Caco-2 (cell line): ENCODE results near the gene EPHB4. TPM values are rescaled to one million over a fixed set of nuclear protein-coding genes. Genes with fewer than 3 reads are reported as not detected.

ENCODE experiments used
- BruUV-seq: library from RNA; stranded (reverse); fragments of 400-500 nt; replicated peaks from 2 replicates; lab custom pipeline; 2021; lab: Mats Ljungman, UMichigan
- CTCF ChIA-PET: fragments of 300-600 bp; sonication (Branson Sonifier 250); formaldehyde crosslinking; loops from one replicate; lab custom pipeline; 2022; ENCODE audit warnings: antibody characterized with exemption; lab: Charles Lee
- POLR2A ChIA-PET: fragments of 300-600 bp; sonication (Branson Sonifier 250); formaldehyde crosslinking; loops from one replicate; lab custom pipeline; 2022; ENCODE audit warnings: antibody characterized with exemption; lab: Charles Lee
- DNase-seq, 2 experiments: peaks; one replicate each; pipeline versions ENCODE4 v3.0.0 to v3.0.0-alpha.2; 2020 to 2022
- H3K27me3 ChIP-seq: replicated peaks from 2 replicates; pipeline ENCODE4 v1.6.0; 2011; ENCODE audit warnings: low read length; ENCODE audit not compliant: control insufficient read depth, insufficient read depth
- H3K36me3 ChIP-seq: 2 replicates; pipeline ENCODE4 v1.5.1; 2011; ENCODE audit warnings: low read length; ENCODE audit not compliant: control insufficient read depth, insufficient read depth
- H3K4me1 ChIP-seq: fragments of 250-450 bp; sonication (Bioruptor Pico); 2 replicates; pipeline ENCODE4 v1.5.1; 2020; ENCODE audit warnings: mild to moderate bottlenecking
- H3K4me3 ChIP-seq: 2 replicates; pipeline ENCODE4 v1.5.1; 2011; ENCODE audit warnings: low read depth, mild to moderate bottlenecking, control low read depth, low read length
- H3K9me3 ChIP-seq: fragments of 250-450 bp; sonication (Bioruptor Pico); 2 replicates; pipeline ENCODE4 v1.5.1; 2020; ENCODE audit warnings: mild to moderate bottlenecking, moderate library complexity
- H3K27ac Mint-ChIP-seq: one replicate; pipeline ENCODE4 v1.8.0; 2022; ENCODE audit warnings: mixed read lengths; ENCODE audit not compliant: unreplicated experiment
- H3K27me3 Mint-ChIP-seq: one replicate; pipeline ENCODE4 v1.8.0; 2022; ENCODE audit warnings: mixed read lengths; ENCODE audit not compliant: insufficient read depth, unreplicated experiment
- H3K36me3 Mint-ChIP-seq: one replicate; pipeline ENCODE4 v1.8.0; 2022; ENCODE audit warnings: mild to moderate bottlenecking, mixed read lengths; ENCODE audit not compliant: insufficient read depth, unreplicated experiment
- H3K4me1 Mint-ChIP-seq: one replicate; pipeline ENCODE4 v1.8.0; 2022; ENCODE audit warnings: low read depth, mixed read lengths; ENCODE audit not compliant: unreplicated experiment
- H3K4me3 Mint-ChIP-seq: one replicate; pipeline ENCODE4 v1.8.0; 2022; ENCODE audit warnings: mild to moderate bottlenecking, moderate library complexity, mixed read lengths; ENCODE audit not compliant: unreplicated experiment
- H3K9me3 Mint-ChIP-seq: one replicate; pipeline ENCODE4 v1.8.0; 2022; ENCODE audit warnings: mixed read lengths; ENCODE audit not compliant: unreplicated experiment
- intact Hi-C: fragments of 100-400 bp; cut with micrococcal nuclease; formaldehyde crosslinking; loops from one replicate; pipeline ENCODE4 v1.10.0; 2022; ENCODE audit not compliant: unreplicated experiment
- total RNA-seq: library from RNA; stranded (reverse); gene quantifications from 2 replicates; pipeline ENCODE4 v1.2.3, GENCODE V29; 2022
- TF ChIP-seq, protein P1 (sequence below), 2 experiments: fragments of 200-600 bp in 1 of 2; IDR thresholded peaks; 1 replicate in 1 of 2; 2 replicates in 1 of 2; pipeline versions ENCODE4 v1.5.1 to v1.8.0; 2011 to 2022; ENCODE audit warnings: antibody characterized with exemption in 1 of 2, control low read depth in 1 of 2, inconsistent platforms in 1 of 2, low read depth in 1 of 2, low read length in 1 of 2, mild to moderate bottlenecking in 1 of 2, moderate library complexity in 1 of 2; ENCODE audit not compliant: insufficient read depth in 1 of 2, severe bottlenecking in 1 of 2, unreplicated experiment in 1 of 2

The EPHB4 gene
- total RNA-seq, 1 experiment from 2014 or later, result 112 TPM

GRCh38 chr7:100779359-100779758 lies 48.0 kb downstream of the EPHB4 start:
- ChIA-PET POLR2A (no interaction called here), CTCF (interaction anchor here (0.6 kb wide), 1 partner anchor 11 kb away, joined by 3 read pairs; no protein-coding TSS in a partner anchor)
- no peaks in the 10 kb centered on the region for H3K27me3 ChIP-seq
- Mint-ChIP-seq H3K27ac (no peak overlapping the region), H3K27me3 (no peaks in the 10 kb centered on the region), H3K4me1 (no peaks in the 10 kb centered on the region), H3K9me3 (no peaks in the 10 kb centered on the region), H3K36me3 (no peaks in the 10 kb centered on the region), H3K4me3 (no peak overlapping the region)
- BruUV-seq, result no TSS peak
- H3K4me3 ChIP-seq, result no peak overlapping the region
- H3K9me3 ChIP-seq, result peaks cover 10% of the 10 kb centered on the region; the same call in 1 of the 2 replicates
- TF ChIP-seq, protein P1, sequence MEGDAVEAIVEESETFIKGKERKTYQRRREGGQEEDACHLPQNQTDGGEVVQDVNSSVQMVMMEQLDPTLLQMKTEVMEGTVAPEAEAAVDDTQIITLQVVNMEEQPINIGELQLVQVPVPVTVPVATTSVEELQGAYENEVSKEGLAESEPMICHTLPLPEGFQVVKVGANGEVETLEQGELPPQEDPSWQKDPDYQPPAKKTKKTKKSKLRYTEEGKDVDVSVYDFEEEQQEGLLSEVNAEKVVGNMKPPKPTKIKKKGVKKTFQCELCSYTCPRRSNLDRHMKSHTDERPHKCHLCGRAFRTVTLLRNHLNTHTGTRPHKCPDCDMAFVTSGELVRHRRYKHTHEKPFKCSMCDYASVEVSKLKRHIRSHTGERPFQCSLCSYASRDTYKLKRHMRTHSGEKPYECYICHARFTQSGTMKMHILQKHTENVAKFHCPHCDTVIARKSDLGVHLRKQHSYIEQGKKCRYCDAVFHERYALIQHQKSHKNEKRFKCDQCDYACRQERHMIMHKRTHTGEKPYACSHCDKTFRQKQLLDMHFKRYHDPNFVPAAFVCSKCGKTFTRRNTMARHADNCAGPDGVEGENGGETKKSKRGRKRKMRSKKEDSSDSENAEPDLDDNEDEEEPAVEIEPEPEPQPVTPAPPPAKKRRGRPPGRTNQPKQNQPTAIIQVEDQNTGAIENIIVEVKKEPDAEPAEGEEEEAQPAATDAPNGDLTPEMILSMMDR (IDR thresholded peaks at IDR 0.05; ENCODE audit: insufficient read depth in 1 of 2, low read depth in 1 of 2, low read length in 1 of 2, severe bottlenecking in 1 of 2, unreplicated experiment in 1 of 2), result no peak
- no peak for DNase-seq
- no peaks in the 10 kb centered on the region for H3K4me1 ChIP-seq
- intact Hi-C loops, result no loop called here
- no peaks in the 10 kb centered on the region for H3K36me3 ChIP-seq

DNA sequence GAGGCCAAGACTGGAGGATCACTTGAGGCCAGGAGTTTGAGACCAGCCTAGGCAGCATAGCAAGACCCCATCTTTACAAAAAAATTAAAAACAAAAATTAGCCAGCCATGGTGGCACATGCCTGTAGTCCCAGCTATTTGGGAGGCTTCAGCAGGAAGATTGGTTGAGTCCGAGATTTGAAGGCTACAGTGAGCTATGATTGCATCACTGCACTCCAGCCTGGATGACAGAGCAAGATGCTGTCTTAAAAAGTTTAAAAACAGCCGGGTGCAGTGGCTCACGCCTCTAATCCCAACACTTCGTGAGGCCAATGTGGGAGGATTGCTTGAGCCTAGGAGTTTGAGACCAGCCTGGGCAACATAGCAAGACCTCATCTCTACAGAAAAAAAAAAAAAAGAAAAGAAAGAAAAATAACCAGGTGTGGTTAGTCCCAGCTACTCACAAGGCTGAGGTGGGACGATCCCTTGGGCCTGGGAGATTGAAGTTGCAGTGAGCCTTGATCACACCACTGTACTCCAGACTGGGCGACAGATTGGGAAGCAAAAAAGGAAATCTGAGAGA lies 49.2 kb downstream of the EPHB4 start:
- H3K4me3 ChIP-seq, result no peak overlapping the region
- H3K36me3 Mint-ChIP-seq, result no peaks in the 10 kb centered on the region
- no peak overlapping the region for H3K4me3 Mint-ChIP-seq
- peaks cover 3% of the 10 kb centered on the region; the same call in 1 of the 2 replicates for H3K9me3 ChIP-seq
- H3K27me3 ChIP-seq, result no peaks in the 10 kb centered on the region
- POLR2A ChIA-PET, result no interaction called here
- no peaks in the 10 kb centered on the region for H3K36me3 ChIP-seq
- intact Hi-C loops, result no loop called here
- H3K27ac Mint-ChIP-seq, result no peak overlapping the region
- DNase-seq, result no peak
- no peaks in the 10 kb centered on the region for H3K9me3 Mint-ChIP-seq
- no peaks in the 10 kb centered on the region for H3K27me3 Mint-ChIP-seq
- CTCF ChIA-PET, result no interaction called here
- H3K4me1 Mint-ChIP-seq, result no peaks in the 10 kb centered on the region
- TF ChIP-seq, protein P1 (IDR thresholded peaks at IDR 0.05; ENCODE audit: insufficient read depth in 1 of 2, low read depth in 1 of 2, low read length in 1 of 2, severe bottlenecking in 1 of 2, unreplicated experiment in 1 of 2), result no peak
- no TSS peak for BruUV-seq
- no peaks in the 10 kb centered on the region for H3K4me1 ChIP-seq

GRCh38 chr7:100773491-100773890 lies 53.8 kb downstream of the EPHB4 start:
- H3K4me1 ChIP-seq, result no peaks in the 10 kb centered on the region
- Mint-ChIP-seq H3K27ac (no peak overlapping the region), H3K4me1 (no peaks in the 10 kb centered on the region), H3K9me3 (no peaks in the 10 kb centered on the region), H3K36me3 (no peaks in the 10 kb centered on the region), H3K27me3 (no peaks in the 10 kb centered on the region), H3K4me3 (no peak overlapping the region)
- no peaks in the 10 kb centered on the region for H3K9me3 ChIP-seq
- intact Hi-C loops, result no loop called here
- POLR2A ChIA-PET, result no interaction called here
- H3K4me3 ChIP-seq, result no peak overlapping the region
- no TSS peak for BruUV-seq
- no peaks in the 10 kb centered on the region for H3K27me3 ChIP-seq
- CTCF ChIA-PET, result interaction anchor here (1.3 kb wide), 1 partner anchor 68 kb away, joined by 5 read pairs; the partner anchor contains the start of gene POP7
- TF ChIP-seq, protein P1 (IDR thresholded peaks at IDR 0.05; ENCODE audit: insufficient read depth in 1 of 2, low read depth in 1 of 2, low read length in 1 of 2, severe bottlenecking in 1 of 2, unreplicated experiment in 1 of 2), result no peak
- H3K36me3 ChIP-seq, result no peaks in the 10 kb centered on the region
- DNase-seq, result no peak
